GM18507 (cell line): ENCODE results near the gene ITGB1BP2.
A peak's percentile ranks its signal among the peaks of the same experiment; 100 is the strongest.
"Not testable (repeated sequence)": the region's sequence is repeated elsewhere in the genome, so short reads cannot be mapped to it uniquely, and the experiment has no call there.

Experiments
- DNase-seq: peaks from one replicate; pipeline ENCODE4 v3.0.0; 2011; ENCODE audit warnings: low read depth; ENCODE audit not compliant: insufficient read length; ENCODE audit errors: extremely low spot score
- FAIRE-seq: peaks from 2 replicates; lab custom pipeline; 2011; peaks lifted over from hg19 to GRCh38; lab: Jason Lieb, UNC

Gene ITGB1BP2

GRCh38 chrX:71301195-71301924, at the start of gene ITGB1BP2:
ITGB1BP2 (plus strand) TSS chrX:71301750; CDS start chrX:71301807, 57 bp downstream.
- DNase-seq, result no peak

GRCh38 chrX:71252221-71252620, 49.3 kb upstream of the ITGB1BP2 start:
- FAIRE-seq (peak; percentile 36), DNase-seq (no peak)

More at GRCh38 chrX:71301195-71301924, at the start of gene ITGB1BP2:
- FAIRE-seq, result no peak

GRCh38 chrX:71253253-71254091, 48.1 kb upstream of the ITGB1BP2 start:
- no peak for DNase-seq
- no peak for FAIRE-seq

- peak; percentile 70 for DNase-seq
- peak; percentile 94 for FAIRE-seq
These were observed 47.2 kb upstream of the ITGB1BP2 start, which contains the start of gene ZMYM3 for GRCh38 chrX:71254092-71254963. ZMYM3 (minus strand) TSS chrX:71254140; CDS start chrX:71253255, 885 bp downstream.

- FAIRE-seq (no peak), DNase-seq (no peak)
These were observed 45.5 kb upstream of the ITGB1BP2 start for GRCh38 chrX:71256051-71256450.

- FAIRE-seq, result no peak
These were observed 44.7 kb upstream of the ITGB1BP2 start for GRCh38 chrX:71256856-71257255.

GRCh38 chrX:71268624-71269023, 32.9 kb upstream of the ITGB1BP2 start:
- FAIRE-seq, DNase-seq: not testable (repeated sequence)

More at GRCh38 chrX:71256856-71257255, 44.7 kb upstream of the ITGB1BP2 start:
- no peak for DNase-seq

- FAIRE-seq (no peak), DNase-seq (no peak)
These were observed 31.7 kb upstream of the ITGB1BP2 start for GRCh38 chrX:71269801-71270395.

GRCh38 chrX:71272313-71272712, 29.2 kb upstream of the ITGB1BP2 start:
- DNase-seq, FAIRE-seq: not testable (repeated sequence)

- not testable (repeated sequence) for FAIRE-seq, DNase-seq
These were observed 20.2 kb upstream of the ITGB1BP2 start for GRCh38 chrX:71281300-71281699.

GRCh38 chrX:71282514-71283402, 18.8 kb upstream of the ITGB1BP2 start:
- DNase-seq (peak; percentile 1), FAIRE-seq (no peak)

- peak; percentile 99 for FAIRE-seq
- peak; percentile 65 for DNase-seq
These were observed 18.0 kb upstream of the ITGB1BP2 start, which contains the start of gene NONO for GRCh38 chrX:71283403-71284143. NONO (plus strand) TSS chrX:71283635; CDS start chrX:71290638, 7,003 bp downstream.

GRCh38 chrX:71285929-71286328, 15.6 kb upstream of the ITGB1BP2 start:
- FAIRE-seq, result no peak
- DNase-seq, result no peak

- no peak for DNase-seq
- no peak for FAIRE-seq
These were observed 10.2 kb upstream of the ITGB1BP2 start for GRCh38 chrX:71291381-71291780.

- FAIRE-seq, result no peak
These were observed 8.7 kb upstream of the ITGB1BP2 start for GRCh38 chrX:71292669-71293365.

GRCh38 chrX:71296806-71297205, 4.7 kb upstream of the ITGB1BP2 start:
- FAIRE-seq, result no peak

More at GRCh38 chrX:71292669-71293365, 8.7 kb upstream of the ITGB1BP2 start:
- DNase-seq, result no peak

GRCh38 chrX:71298119-71298518, 3.4 kb upstream of the ITGB1BP2 start:
- DNase-seq, result no peak
- FAIRE-seq, result no peak

More at GRCh38 chrX:71296806-71297205, 4.7 kb upstream of the ITGB1BP2 start:
- no peak for DNase-seq
